Omental fat pad (tissue), 4 donors: ENCODE measurements around the gene BICC1. TPM values are rescaled to one million over a fixed set of nuclear protein-coding genes. Genes with fewer than 3 reads are reported as not detected.

Experiments
- ATAC-seq: fragments of 150-250 bp; one replicate; pipeline ENCODE4 v1.9.1; 2016; ENCODE audit warnings: mild to moderate bottlenecking, moderate library complexity; ENCODE audit not compliant: low FRiP score
- DNase-seq: peaks from one replicate; pipeline ENCODE4 v3.0.0-alpha.2; 2019; ENCODE audit warnings: low spot score
- CTCF ChIP-seq, 3 donors: fragments of 450-650 bp; IDR thresholded peaks; one replicate each; pipeline ENCODE4 v1.5.1; 2016 to 2017; ENCODE audit warnings: antibody characterized with exemption in 3 of 3, mild to moderate bottlenecking in 3 of 3, moderate library complexity in 2 of 3
- total RNA-seq, 4 donors: library from RNA; depleted of rRNA; stranded (reverse); fragments of >200 nt; gene quantifications; one replicate each; pipeline ENCODE4 v1.1.0, GENCODE V29; 2016

BICC1 gene
- total RNA-seq, 4 donors from 2014 or later: 14.8 to 44.6 (median 27.2) TPM

- ATAC-seq (no peak), DNase-seq (no peak)
- TF ChIP-seq CTCF (IDR thresholded peaks at IDR 0.05): no peak
Measured at GRCh38 chr10:58727633-58728032, 215.0 kb downstream of the BICC1 start.

DNA sequence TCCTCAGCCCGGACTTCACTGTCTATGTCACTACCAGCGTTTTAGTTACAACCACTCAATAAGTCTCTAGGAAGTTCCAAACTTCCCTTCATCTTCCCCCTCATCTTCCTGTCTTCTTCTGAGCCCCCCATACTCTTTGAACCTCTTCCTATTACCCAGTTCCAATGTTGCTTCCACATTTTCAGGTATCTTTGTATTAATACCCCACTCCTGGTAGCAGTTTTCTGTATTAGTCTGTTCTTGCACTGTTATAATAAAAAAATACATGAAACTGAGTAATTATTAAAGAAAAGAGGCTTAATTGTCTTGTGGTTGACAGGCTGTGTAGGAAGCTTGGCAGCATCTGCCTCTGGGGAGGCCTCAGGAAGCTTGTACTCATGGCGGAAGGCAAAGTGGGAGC lies 218.6 kb downstream of the BICC1 start:
- no peak for DNase-seq
- TF ChIP-seq CTCF (IDR thresholded peaks at IDR 0.05): no peak
- no peak for ATAC-seq

DNA sequence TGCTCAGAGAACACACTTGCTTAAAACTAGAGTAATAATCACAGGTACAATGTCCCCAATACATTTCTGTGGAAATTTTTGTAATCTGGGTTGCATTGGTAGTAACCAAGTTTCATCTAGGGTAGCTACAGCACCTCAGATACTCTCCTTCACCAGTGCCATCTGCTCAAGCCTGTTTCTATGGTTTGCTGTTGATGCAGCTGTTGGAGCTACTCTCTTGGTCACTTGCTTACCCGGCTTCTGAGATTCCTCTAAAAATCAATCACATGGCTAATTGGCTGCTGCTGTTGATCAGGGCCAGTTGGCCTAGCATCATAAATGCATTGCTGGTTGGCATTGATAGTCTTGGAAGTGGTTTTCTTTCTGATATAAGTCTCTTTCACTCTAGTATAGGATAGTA lies 220.8 kb downstream of the BICC1 start:
- no peak for TF ChIP-seq CTCF (IDR thresholded peaks at IDR 0.05)
- ATAC-seq (no peak), DNase-seq (no peak)

- no peak for TF ChIP-seq CTCF (IDR thresholded peaks at IDR 0.05)
- DNase-seq (no peak), ATAC-seq (no peak)
Measured at GRCh38 chr10:58734116-58734515, 221.4 kb downstream of the BICC1 start.

DNA sequence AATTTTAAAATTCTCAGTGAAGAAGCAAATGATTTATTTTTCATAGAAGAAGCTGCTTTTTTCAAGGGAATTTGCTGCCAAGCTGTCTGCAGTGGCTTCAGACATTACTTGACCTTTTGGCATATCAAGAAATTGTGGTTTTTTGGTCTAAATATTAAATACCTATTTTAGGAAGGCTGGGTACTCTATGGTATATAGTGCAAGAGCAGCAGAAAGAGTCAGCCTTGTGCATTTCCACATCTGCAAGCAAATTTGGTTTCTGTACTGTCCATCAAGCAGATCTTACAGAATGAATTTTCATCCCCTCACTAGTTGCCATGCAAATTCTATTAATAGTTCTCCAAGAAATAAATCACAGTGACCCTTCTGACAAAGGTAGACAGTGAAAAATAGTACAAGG lies 222.0 kb downstream of the BICC1 start:
- no peak for ATAC-seq
- no peak for TF ChIP-seq CTCF (IDR thresholded peaks at IDR 0.05)

DNA sequence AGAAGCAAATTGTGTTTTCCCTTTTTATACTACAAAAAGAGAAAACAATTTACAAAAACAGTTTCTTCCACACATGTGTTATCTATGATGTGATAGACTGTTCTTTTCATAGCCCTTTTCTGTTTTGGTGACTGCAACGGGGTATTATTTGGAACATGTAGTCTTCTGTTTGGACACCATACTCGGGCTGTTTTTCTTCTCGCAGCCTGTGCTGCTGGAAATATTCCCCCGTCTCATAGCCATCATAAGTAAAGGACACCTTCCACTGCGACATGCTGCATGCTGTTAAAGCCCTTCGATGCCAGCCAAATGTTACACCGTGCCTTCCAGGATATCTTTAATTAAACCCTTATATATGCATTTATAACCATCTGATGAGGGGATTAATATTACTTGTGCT lies 222.4 kb downstream of the BICC1 start:
- no peak for ATAC-seq

More for the DNA sequence above, 222.0 kb downstream of the BICC1 start:
- no peak for DNase-seq

More for the DNA sequence above, 222.4 kb downstream of the BICC1 start:
- no peak for TF ChIP-seq CTCF (IDR thresholded peaks at IDR 0.05)
- DNase-seq: no peak
